Measurements from ENCODE around the gene SEC14L2.
"Not testable (repeated sequence)": the region's sequence is repeated elsewhere in the genome, so short reads cannot be mapped to it uniquely, and the experiment has no call there.

Gene SEC14L2

GRCh38 chr22:30460147-30460546 is 63.3 kb downstream of the SEC14L2 start:
- Histone ChIP-seq H3K27me3 (ENCODE audit: control insufficient read depth, insufficient read depth, low read length) (no peaks in the 10 kb centered on the region), H3K4me3 (ENCODE audit: low read length) (no peak overlapping the region), H3K27ac (ENCODE audit: low read depth, low read length) (no peak overlapping the region), H3K36me3 (ENCODE audit: control insufficient read depth, insufficient read depth, low read length) (no peaks in the 10 kb centered on the region), H3K4me1 (ENCODE audit: control insufficient read depth, insufficient read depth, low read length) (no peaks in the 10 kb centered on the region), H3K9ac (ENCODE audit: low read length) (no peak overlapping the region)

- not testable (repeated sequence) for H3K27ac ChIP-seq (ENCODE audit: low read depth, low read length); H3K27me3 ChIP-seq (ENCODE audit: control insufficient read depth, insufficient read depth, low read length); H3K4me3 ChIP-seq (ENCODE audit: low read length); H3K36me3 ChIP-seq (ENCODE audit: control insufficient read depth, insufficient read depth, low read length); H3K9ac ChIP-seq (ENCODE audit: low read length); H3K4me1 ChIP-seq (ENCODE audit: control insufficient read depth, insufficient read depth, low read length)
These were observed 63.7 kb downstream of the SEC14L2 start for GRCh38 chr22:30460555-30460954.

- Histone ChIP-seq H3K9ac (ENCODE audit: low read length) (no peak overlapping the region), H3K4me1 (ENCODE audit: control insufficient read depth, insufficient read depth, low read length) (no peaks in the 10 kb centered on the region), H3K4me3 (ENCODE audit: low read length) (no peak overlapping the region), H3K36me3 (ENCODE audit: control insufficient read depth, insufficient read depth, low read length) (no peaks in the 10 kb centered on the region), H3K27ac (ENCODE audit: low read depth, low read length) (no peak overlapping the region), H3K27me3 (ENCODE audit: control insufficient read depth, insufficient read depth, low read length) (peaks cover 4% of the 10 kb centered on the region)
These were observed 72.3 kb downstream of the SEC14L2 start for GRCh38 chr22:30469165-30469564.

GRCh38 chr22:30470655-30471054 is 73.8 kb downstream of the SEC14L2 start:
- no peak overlapping the region for H3K27ac ChIP-seq (ENCODE audit: low read depth, low read length)
- peaks cover 4% of the 10 kb centered on the region for H3K27me3 ChIP-seq (ENCODE audit: control insufficient read depth, insufficient read depth, low read length)
- H3K9ac ChIP-seq (ENCODE audit: low read length), result no peak overlapping the region

GRCh38 chr22:30471616-30472318 is 74.9 kb downstream of the SEC14L2 start, which contains the start of gene SEC14L3:
Gene SEC14L3, minus strand, starts transcription at chr22:30472017. Its CDS starts 59 bp downstream, at chr22:30471958.
- Histone ChIP-seq H3K27me3 (ENCODE audit: control insufficient read depth, insufficient read depth, low read length) (peaks cover 4% of the 10 kb centered on the region), H3K4me1 (ENCODE audit: control insufficient read depth, insufficient read depth, low read length) (no peaks in the 10 kb centered on the region), H3K4me3 (ENCODE audit: low read length) (no peak within 1 kb of the TSS), H3K9ac (ENCODE audit: low read length) (no peak within 1 kb of the TSS), H3K36me3 (ENCODE audit: control insufficient read depth, insufficient read depth, low read length) (no peaks in the 10 kb centered on the region), H3K27ac (ENCODE audit: low read depth, low read length) (no peak within 1 kb of the TSS)

More at GRCh38 chr22:30470655-30471054, 73.8 kb downstream of the SEC14L2 start:
- Histone ChIP-seq H3K36me3 (ENCODE audit: control insufficient read depth, insufficient read depth, low read length) (no peaks in the 10 kb centered on the region), H3K4me1 (ENCODE audit: control insufficient read depth, insufficient read depth, low read length) (no peaks in the 10 kb centered on the region), H3K4me3 (ENCODE audit: low read length) (no peak overlapping the region)

- Histone ChIP-seq H3K4me3 (ENCODE audit: low read length) (no peak overlapping the region), H3K36me3 (ENCODE audit: control insufficient read depth, insufficient read depth, low read length) (no peaks in the 10 kb centered on the region), H3K9ac (ENCODE audit: low read length) (no peak overlapping the region), H3K27me3 (ENCODE audit: control insufficient read depth, insufficient read depth, low read length) (peaks cover 4% of the 10 kb centered on the region), H3K27ac (ENCODE audit: low read depth, low read length) (no peak overlapping the region), H3K4me1 (ENCODE audit: control insufficient read depth, insufficient read depth, low read length) (no peaks in the 10 kb centered on the region)
These were observed 76.3 kb downstream of the SEC14L2 start for GRCh38 chr22:30472994-30473720.

- H3K27ac ChIP-seq (ENCODE audit: low read depth, low read length), result no peak overlapping the region
- no peaks in the 10 kb centered on the region for H3K4me1 ChIP-seq (ENCODE audit: control insufficient read depth, insufficient read depth, low read length)
- no peak overlapping the region for H3K4me3 ChIP-seq (ENCODE audit: low read length)
- no peak overlapping the region for H3K9ac ChIP-seq (ENCODE audit: low read length)
- peaks cover 4% of the 10 kb centered on the region for H3K27me3 ChIP-seq (ENCODE audit: control insufficient read depth, insufficient read depth, low read length)
- no peaks in the 10 kb centered on the region for H3K36me3 ChIP-seq (ENCODE audit: control insufficient read depth, insufficient read depth, low read length)
These were observed 77.3 kb downstream of the SEC14L2 start for GRCh38 chr22:30474121-30474520.

Data from rectal smooth muscle tissue (tissue), 1 donor.